DMS114 treated with DMSO at 0.1 percent for 48 hours (cell line): ENCODE results near the gene TMEM128.
A peak's percentile ranks its signal among the peaks of the same experiment; 100 is the strongest.
"Not testable (repeated sequence)": the region's sequence is repeated elsewhere in the genome, so short reads cannot be mapped to it uniquely, and the experiment has no call there.

Experiments used
- DNase-seq: peaks from one replicate; lab custom pipeline; 2025; ENCODE audit not compliant: unreplicated experiment; lab: John Stamatoyannopoulos, UW

The TMEM128 gene

GRCh38 chr4:4248029-4248884 is at the start of gene TMEM128:
TSS of gene TMEM128 (minus strand) at chr4:4248223. CDS start at chr4:4248202, 21 bp downstream.
- DNase-seq, result peak; percentile 90

- DNase-seq, result no peak
Measured at GRCh38 chr4:4296283-4296846, 48.3 kb upstream of the TMEM128 start.

- no peak for DNase-seq
Measured at GRCh38 chr4:4293279-4293678, 45.3 kb upstream of the TMEM128 start.

- peak; percentile 65 for DNase-seq
Measured at GRCh38 chr4:4289941-4290850, 42.2 kb upstream of the TMEM128 start, which contains the start of the genes LYAR and ZBTB49. TSS of gene LYAR (minus strand) at chr4:4290154. CDS start at chr4:4283742, 6,412 bp downstream. TSS of gene ZBTB49 (plus strand) at chr4:4290251. CDS start at chr4:4299946, 9,695 bp downstream.

GRCh38 chr4:4289597-4289940 is 41.5 kb upstream of the TMEM128 start:
- no peak for DNase-seq

- no peak for DNase-seq
Measured at GRCh38 chr4:4289055-4289454, 41.0 kb upstream of the TMEM128 start.

GRCh38 chr4:4288098-4288497 is 40.1 kb upstream of the TMEM128 start:
- no peak for DNase-seq

- DNase-seq, result no peak
Measured at GRCh38 chr4:4284827-4285618, 37.0 kb upstream of the TMEM128 start.

- DNase-seq, result no peak
Measured at GRCh38 chr4:4281787-4282186, 33.8 kb upstream of the TMEM128 start.

GRCh38 chr4:4277531-4277930 is 29.5 kb upstream of the TMEM128 start:
- no peak for DNase-seq

- no peak for DNase-seq
Measured at GRCh38 chr4:4274226-4274625, 26.2 kb upstream of the TMEM128 start.

GRCh38 chr4:4271912-4272311 is 23.9 kb upstream of the TMEM128 start:
- no peak for DNase-seq

GRCh38 chr4:4270529-4270928 is 22.5 kb upstream of the TMEM128 start:
- no peak for DNase-seq

- DNase-seq, result no peak
Measured at GRCh38 chr4:4269856-4270255, 21.8 kb upstream of the TMEM128 start.

- DNase-seq, result no peak
Measured at GRCh38 chr4:4269331-4269731, 21.3 kb upstream of the TMEM128 start.

GRCh38 chr4:4268776-4269175 is 20.8 kb upstream of the TMEM128 start:
- no peak for DNase-seq

GRCh38 chr4:4267981-4268380 is 20.0 kb upstream of the TMEM128 start:
- no peak for DNase-seq

GRCh38 chr4:4260185-4260751 is 12.2 kb upstream of the TMEM128 start:
- peak; percentile 52 for DNase-seq

GRCh38 chr4:4259484-4260100 is 11.6 kb upstream of the TMEM128 start:
- DNase-seq, result no peak

GRCh38 chr4:4257705-4258104 is 9.7 kb upstream of the TMEM128 start:
- not testable (repeated sequence) for DNase-seq
